ENCODE results near the gene PKMYT1. TPM values are rescaled to one million over a fixed set of nuclear protein-coding genes. Genes with fewer than 3 reads are reported as not detected.

The PKMYT1 gene
- total and polyA plus RNA-seq, 12 donors, result 0.34 to 4.2 (median 0.71) TPM; not detected in 1

GRCh38 chr16:3020604-3021448, 40.6 kb upstream of the PKMYT1 start:
- H3K9me3 ChIP-seq, result no peaks in the 10 kb centered on the region
- peak; percentile 31 to 56 (median 41) for ATAC-seq
- H3K36me3 ChIP-seq, result peaks cover 0 to 5% (median 3%) of the 10 kb centered on the region in 9 donors
- H3K4me3 ChIP-seq, result peak overlapping the region; percentile 47 to 87 (median 74)
- intact Hi-C loops (cut with DNase I), result no loop called here
- peak; percentile 77 to 85 for DNase-seq
- peaks cover 11 to 31% (median 20%) of the 10 kb centered on the region in 7 donors for H3K27me3 ChIP-seq
- TF ChIP-seq, protein P1, sequence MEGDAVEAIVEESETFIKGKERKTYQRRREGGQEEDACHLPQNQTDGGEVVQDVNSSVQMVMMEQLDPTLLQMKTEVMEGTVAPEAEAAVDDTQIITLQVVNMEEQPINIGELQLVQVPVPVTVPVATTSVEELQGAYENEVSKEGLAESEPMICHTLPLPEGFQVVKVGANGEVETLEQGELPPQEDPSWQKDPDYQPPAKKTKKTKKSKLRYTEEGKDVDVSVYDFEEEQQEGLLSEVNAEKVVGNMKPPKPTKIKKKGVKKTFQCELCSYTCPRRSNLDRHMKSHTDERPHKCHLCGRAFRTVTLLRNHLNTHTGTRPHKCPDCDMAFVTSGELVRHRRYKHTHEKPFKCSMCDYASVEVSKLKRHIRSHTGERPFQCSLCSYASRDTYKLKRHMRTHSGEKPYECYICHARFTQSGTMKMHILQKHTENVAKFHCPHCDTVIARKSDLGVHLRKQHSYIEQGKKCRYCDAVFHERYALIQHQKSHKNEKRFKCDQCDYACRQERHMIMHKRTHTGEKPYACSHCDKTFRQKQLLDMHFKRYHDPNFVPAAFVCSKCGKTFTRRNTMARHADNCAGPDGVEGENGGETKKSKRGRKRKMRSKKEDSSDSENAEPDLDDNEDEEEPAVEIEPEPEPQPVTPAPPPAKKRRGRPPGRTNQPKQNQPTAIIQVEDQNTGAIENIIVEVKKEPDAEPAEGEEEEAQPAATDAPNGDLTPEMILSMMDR (IDR thresholded peaks at IDR 0.05), result no peak
- peaks cover 23 to 69% (median 55%) of the 10 kb centered on the region in 9 donors for H3K4me1 ChIP-seq
- peak overlapping the region; percentile 82 to 100 (median 97) for H3K27ac ChIP-seq
- WGBS, 2 donors, result 1% methylated on average over 53 to 57 of the region's 57 CpGs

GRCh38 chr16:3020247-3020603, 40.0 kb upstream of the PKMYT1 start, which contains the start of gene TNFRSF12A:
TNFRSF12A (plus strand) TSS chr16:3020368; CDS start chr16:3020398, 30 bp downstream.
- Histone ChIP-seq H3K4me1 (peaks cover 23 to 67% (median 55%) of the 10 kb centered on the region in 9 donors), H3K27me3 (peaks cover 11 to 34% (median 20%) of the 10 kb centered on the region in 7 donors)
- intact Hi-C loops (cut with DNase I), result no loop called here

DNA sequence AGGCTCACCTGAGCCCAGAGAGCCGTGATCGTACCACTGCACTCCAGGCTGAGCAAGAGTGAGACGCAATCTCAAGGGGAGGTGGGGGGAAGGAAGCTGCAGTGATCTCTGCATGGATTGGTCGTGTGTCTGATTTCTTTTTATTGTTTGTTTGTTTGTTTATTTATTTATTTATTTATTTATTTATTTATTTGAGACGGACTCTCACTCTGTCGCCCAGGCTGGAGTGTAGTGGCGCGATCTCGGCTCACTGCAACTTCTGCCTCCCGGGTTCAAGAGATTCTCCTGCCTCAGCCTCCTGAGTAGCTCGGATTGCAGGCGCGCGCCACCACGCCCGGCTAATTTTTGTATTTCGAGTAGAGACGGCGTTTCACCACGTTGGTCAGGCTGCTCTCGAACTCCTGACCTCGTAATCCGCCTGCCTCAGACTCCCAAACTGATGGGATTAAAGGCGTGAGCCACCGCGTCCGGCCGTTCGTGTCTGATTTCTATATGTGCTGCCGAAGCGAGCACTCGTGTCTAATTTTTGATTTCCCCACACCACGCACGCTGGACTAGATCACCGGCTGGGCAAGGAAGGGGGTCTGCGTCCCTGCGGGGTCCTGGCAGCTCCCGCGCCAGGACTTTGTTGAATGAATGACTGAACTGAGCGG, 39.5 kb upstream of the PKMYT1 start:
- TF ChIP-seq, protein P1 (IDR thresholded peaks at IDR 0.05), result no peak
- Histone ChIP-seq H3K4me3 (peak overlapping the region; percentile 47 to 87 (median 74)), H3K9me3 (no peaks in the 10 kb centered on the region), H3K27me3 (peaks cover 11 to 39% (median 20%) of the 10 kb centered on the region in 7 donors), H3K27ac (peak overlapping the region in 5 of 10 donors; percentile 95 to 100 (median 98)), H3K36me3 (no peaks in the 10 kb centered on the region), H3K4me1 (peaks cover 23 to 62% (median 53%) of the 10 kb centered on the region in 9 donors)
- ATAC-seq, result no peak
- WGBS, 2 donors, result 29 to 33% methylated on average over 40 of the region's 40 CpGs
- intact Hi-C loops (cut with DNase I), result no loop called here
- no peak for DNase-seq

More at GRCh38 chr16:3020247-3020603, 40.0 kb upstream of the PKMYT1 start, which contains the start of gene TNFRSF12A:
- no peaks in the 10 kb centered on the region for H3K36me3 ChIP-seq
- no peaks in the 10 kb centered on the region for H3K9me3 ChIP-seq
- peak within 1 kb of the TSS; percentile 47 to 87 (median 74) for H3K4me3 ChIP-seq
- TF ChIP-seq, protein P1 (IDR thresholded peaks at IDR 0.05), result peak in 2 of 9 donors; percentile 25 to 26
- WGBS, 2 donors, result 0 to 1% methylated on average over 41 to 48 of the region's 49 CpGs
- ATAC-seq, result peak in 7 of 8 donors; percentile 9 to 48 (median 28)
- peak; percentile 74 to 80 for DNase-seq
- peak within 1 kb of the TSS; percentile 82 to 100 (median 97) for H3K27ac ChIP-seq

DNA sequence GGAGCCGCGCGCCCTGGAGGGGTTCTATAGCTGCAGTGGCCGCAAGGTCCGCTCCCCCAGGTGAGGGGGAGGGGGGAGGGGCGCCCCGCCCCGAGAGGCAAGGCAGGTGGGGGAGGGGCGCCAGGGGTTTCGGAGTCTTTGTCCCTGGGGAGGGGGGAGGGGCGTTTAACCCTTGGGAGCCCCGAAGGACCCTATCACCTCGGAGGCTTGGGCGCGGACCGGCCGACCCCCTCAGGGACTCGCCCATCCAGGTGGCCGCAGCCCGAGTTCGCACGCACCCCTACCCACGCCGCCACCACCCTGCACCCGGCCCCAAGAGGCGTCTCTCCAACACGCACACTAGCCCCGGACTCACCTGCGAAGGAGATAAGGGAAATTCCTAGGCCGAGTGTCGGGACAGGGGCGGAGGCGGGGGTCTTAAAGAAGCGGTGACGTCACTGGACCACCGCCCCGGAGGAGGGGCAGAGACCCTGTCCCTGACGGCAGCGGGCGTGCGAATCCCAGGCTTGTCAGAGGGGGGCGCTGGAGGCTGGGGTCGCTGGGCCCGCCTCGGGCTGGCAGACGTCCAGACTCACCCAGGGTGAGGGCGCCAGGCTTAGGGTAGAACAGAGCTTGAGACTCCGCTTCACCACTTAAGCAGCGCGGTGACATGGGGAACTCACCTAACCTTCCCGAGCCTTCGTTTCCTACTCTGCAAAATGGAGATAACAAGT, 37.7 kb upstream of the PKMYT1 start, which contains the start of gene CLDN6:
CLDN6 (minus strand) TSS at position 390 of the 713 bp plus-strand sequence. CDS start 2,162 bp downstream, outside the sequence.
- WGBS, 2 donors, result 8 to 9% methylated on average over 49 to 52 of the region's 52 CpGs
- DNase-seq, result no peak
- no peaks in the 10 kb centered on the region for H3K36me3 ChIP-seq
- intact Hi-C loops (cut with DNase I), result no loop called here
- no peaks in the 10 kb centered on the region for H3K9me3 ChIP-seq
- no peak for ATAC-seq
- no peak within 1 kb of the TSS for H3K27ac ChIP-seq
- H3K4me3 ChIP-seq, result no peak within 1 kb of the TSS
- TF ChIP-seq, protein P1 (IDR thresholded peaks at IDR 0.05), result peak in 4 of 9 donors; percentile 18 to 27 (median 24)
- H3K27me3 ChIP-seq, result peaks cover 19 to 57% (median 36%) of the 10 kb centered on the region in 7 donors
- peaks cover 15 to 48% (median 41%) of the 10 kb centered on the region in 9 donors for H3K4me1 ChIP-seq

Data from heart right ventricle (tissue), 16 donors.